BLaER1 treated with 17β-estradiol and CSF1 and Interleukin-3, amounts not matched to agents 10 nM and 100 nM (cell line): ENCODE measurements around the gene EEF1A2.
A peak's percentile ranks its signal among the peaks of the same experiment; 100 is the strongest.

Experiments
- H3K27ac ChIP-seq, 11 experiments: shearing (Covaris generic); formaldehyde crosslinking; 2 replicates each; pipeline ENCODE4 v1.8.1; 2022
- H3K27me3 ChIP-seq, 11 experiments: shearing (Covaris generic); formaldehyde crosslinking; 2 replicates each; pipeline ENCODE4 v1.8.1; 2022
- H3K36me3 ChIP-seq, 11 experiments: shearing (Covaris generic); formaldehyde crosslinking; 2 replicates each; pipeline ENCODE4 v1.8.1; 2022
- H3K4me1 ChIP-seq, 10 experiments: shearing (Covaris generic); formaldehyde crosslinking; 2 replicates each; pipeline ENCODE4 v1.8.1; 2022
- H3K4me2 ChIP-seq, 11 experiments: shearing (Covaris generic); formaldehyde crosslinking; 2 replicates each; pipeline ENCODE4 v1.8.1; 2022
- H3K4me3 ChIP-seq, 10 experiments: shearing (Covaris generic); formaldehyde crosslinking; 2 replicates each; pipeline ENCODE4 v1.8.1; 2022
- H3K9ac ChIP-seq, 11 experiments: shearing (Covaris generic); formaldehyde crosslinking; 2 replicates each; pipeline ENCODE4 v1.8.1; 2022
- H3K9me3 ChIP-seq, 11 experiments: shearing (Covaris generic); formaldehyde crosslinking; replicated peaks in 1 of 11; 2 replicates each; pipeline ENCODE4 v1.8.1; 2022
- H4K20me1 ChIP-seq, 11 experiments: shearing (Covaris generic); formaldehyde crosslinking; 2 replicates each; pipeline ENCODE4 v1.8.1; 2022
- Cebpa-rat ChIP-seq, 11 experiments: shearing (Covaris generic); IDR thresholded peaks; 2 replicates each; pipeline ENCODE4 v1.8.1; 2022

The EEF1A2 gene

DNA sequence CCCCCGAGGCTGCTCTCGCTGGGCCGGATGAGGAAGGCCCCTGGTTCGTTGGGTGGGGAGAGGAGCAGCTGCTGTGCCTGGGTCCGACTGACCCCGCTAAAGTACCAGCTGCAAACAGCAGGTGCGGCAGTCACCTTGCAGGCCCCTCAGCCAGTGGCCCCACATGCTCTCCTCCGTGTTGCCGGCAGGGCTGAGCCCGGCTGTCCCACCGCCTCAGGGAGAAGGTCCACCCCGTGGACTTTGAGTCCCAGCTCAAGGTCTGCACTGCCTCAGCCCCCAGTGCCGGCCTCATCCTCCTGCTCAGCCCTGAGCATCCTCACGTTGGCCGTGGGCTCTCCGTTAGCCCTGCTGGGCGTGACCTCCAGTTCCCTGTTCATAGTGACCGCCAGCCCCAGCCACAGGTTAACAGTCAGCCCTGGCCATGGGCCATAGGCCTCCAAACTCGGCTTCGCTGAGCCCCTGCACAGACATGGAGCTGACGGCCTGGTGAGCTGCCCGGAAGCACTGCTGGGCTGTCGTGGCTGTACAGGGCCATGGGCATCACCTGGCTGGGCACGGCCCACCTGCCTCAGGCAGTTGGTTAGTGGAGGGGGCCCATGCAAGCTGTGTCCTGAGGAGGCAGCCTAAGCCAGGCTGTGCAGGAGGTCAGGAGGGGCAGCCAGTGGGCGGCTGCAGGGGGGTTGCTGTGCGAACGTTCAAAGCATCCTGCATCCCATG lies 45.5 kb upstream of the EEF1A2 start:
- H3K4me2 ChIP-seq = no peak overlapping the region

DNA sequence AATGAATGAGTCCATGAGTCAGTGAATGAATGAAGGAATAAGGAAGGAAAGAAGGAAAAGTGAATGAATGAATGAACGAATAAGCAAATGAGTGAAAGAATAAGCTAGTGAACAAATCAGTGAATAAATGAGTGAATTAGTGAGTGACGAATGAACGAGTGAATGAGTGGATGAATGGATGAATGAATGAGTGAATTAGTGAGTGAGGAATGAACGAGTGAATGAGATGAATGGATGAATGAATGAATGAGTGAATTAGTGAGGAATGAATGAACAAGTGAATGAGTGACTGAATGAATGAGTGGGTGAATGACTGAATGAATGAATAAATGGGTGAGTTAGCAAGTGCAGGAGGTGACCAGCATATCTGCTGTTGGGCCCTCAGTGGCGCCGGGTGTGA lies 44.9 kb upstream of the EEF1A2 start:
- Histone ChIP-seq H3K36me3 (no peaks in the 10 kb centered on the region), H4K20me1 (peaks cover 0 to 92% (median 40%) of the 10 kb centered on the region in 11 experiments; a peak in 16 of 22 replicates), H3K4me1 (peaks cover 0 to 52% (median 44%) of the 10 kb centered on the region in 10 experiments; a peak in 16 of 20 replicates), H3K4me3 (no peak overlapping the region), H3K27ac (no peak overlapping the region), H3K27me3 (peaks cover 52 to 87% (median 71%) of the 10 kb centered on the region in 11 experiments), H3K9ac (no peak overlapping the region), H3K9me3 (no peaks in the 10 kb centered on the region), H3K4me2 (no peak overlapping the region)
- TF ChIP-seq Cebpa-rat (IDR thresholded peaks at IDR 0.05) = no peak

More for the DNA sequence above, 45.5 kb upstream of the EEF1A2 start:
- peaks cover 0 to 92% (median 41%) of the 10 kb centered on the region in 11 experiments; a peak in 16 of 22 replicates for H4K20me1 ChIP-seq
- H3K27ac ChIP-seq = no peak overlapping the region
- no peaks in the 10 kb centered on the region for H3K9me3 ChIP-seq
- H3K27me3 ChIP-seq = peaks cover 58 to 86% (median 69%) of the 10 kb centered on the region in 11 experiments
- no peaks in the 10 kb centered on the region for H3K36me3 ChIP-seq
- H3K4me3 ChIP-seq = no peak overlapping the region
- peaks cover 0 to 49% (median 39%) of the 10 kb centered on the region in 10 experiments; a peak in 16 of 20 replicates for H3K4me1 ChIP-seq
- no peak for TF ChIP-seq Cebpa-rat (IDR thresholded peaks at IDR 0.05)
- no peak overlapping the region for H3K9ac ChIP-seq

DNA sequence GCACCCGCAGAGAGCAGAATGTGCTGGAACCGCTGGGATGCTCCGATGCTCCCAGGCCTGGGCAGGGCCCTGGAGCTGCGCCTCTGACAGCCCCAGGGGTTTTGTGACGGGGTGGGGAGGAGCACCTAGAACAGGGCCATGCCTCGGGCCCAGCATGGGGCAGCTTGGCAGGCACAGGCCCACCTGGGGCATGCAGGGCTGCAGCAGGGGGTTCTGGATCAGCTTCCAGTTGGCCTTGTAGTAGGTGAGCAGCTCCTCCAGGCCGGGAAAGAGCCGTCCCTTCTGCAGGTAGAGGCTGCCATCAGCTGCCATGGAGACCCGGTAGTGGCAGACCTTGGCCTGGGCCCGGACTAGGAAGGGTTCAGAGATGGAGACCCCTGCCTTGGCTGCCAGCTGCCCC lies 44.2 kb upstream of the EEF1A2 start:
- Histone ChIP-seq H3K27me3 (peaks cover 46 to 82% (median 65%) of the 10 kb centered on the region in 11 experiments), H3K36me3 (no peaks in the 10 kb centered on the region), H3K9me3 (no peaks in the 10 kb centered on the region), H3K4me3 (no peak overlapping the region), H3K4me1 (peaks cover 0 to 50% (median 42%) of the 10 kb centered on the region in 10 experiments; a peak in 16 of 20 replicates), H3K9ac (no peak overlapping the region), H4K20me1 (peaks cover 0 to 86% (median 35%) of the 10 kb centered on the region in 11 experiments; a peak in 16 of 22 replicates), H3K27ac (no peak overlapping the region), H3K4me2 (peak overlapping the region in 8 of 11 experiments; percentile 13 to 54 (median 38); a peak in 10 of 22 replicates)
- no peak for TF ChIP-seq Cebpa-rat (IDR thresholded peaks at IDR 0.05)

DNA sequence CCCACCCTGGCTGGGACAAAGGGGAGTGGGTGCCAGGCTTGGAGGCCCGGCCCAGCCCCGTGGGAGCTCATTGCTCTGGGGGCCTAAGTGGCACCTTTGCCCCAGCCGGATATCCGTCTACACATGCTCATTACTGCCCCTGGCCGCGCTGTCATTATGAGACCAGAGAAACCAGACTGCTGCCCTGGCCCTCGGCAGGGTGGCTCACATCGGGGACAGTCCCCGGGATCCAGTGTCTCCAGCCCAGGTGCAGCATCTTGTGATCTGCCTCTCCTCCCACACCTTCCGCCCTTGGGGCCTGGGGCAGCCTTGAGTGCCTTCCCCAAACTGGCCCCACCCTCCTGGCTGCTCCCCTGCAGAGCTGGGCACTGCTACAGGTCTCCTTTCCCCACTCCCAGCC lies 43.8 kb upstream of the EEF1A2 start:
- H3K9ac ChIP-seq = no peak overlapping the region
- H3K27ac ChIP-seq = no peak overlapping the region
- H3K4me1 ChIP-seq = peaks cover 0 to 51% (median 42%) of the 10 kb centered on the region in 10 experiments; a peak in 16 of 20 replicates
- peaks cover 42 to 78% (median 61%) of the 10 kb centered on the region in 11 experiments for H3K27me3 ChIP-seq
- H3K4me3 ChIP-seq = no peak overlapping the region
- H3K9me3 ChIP-seq = no peaks in the 10 kb centered on the region
- H4K20me1 ChIP-seq = peaks cover 0 to 82% (median 31%) of the 10 kb centered on the region in 11 experiments; a peak in 15 of 22 replicates
- peak overlapping the region in 8 of 11 experiments; percentile 13 to 54 (median 38); a peak in 10 of 22 replicates for H3K4me2 ChIP-seq
- no peaks in the 10 kb centered on the region for H3K36me3 ChIP-seq
- TF ChIP-seq Cebpa-rat (IDR thresholded peaks at IDR 0.05) = no peak

DNA sequence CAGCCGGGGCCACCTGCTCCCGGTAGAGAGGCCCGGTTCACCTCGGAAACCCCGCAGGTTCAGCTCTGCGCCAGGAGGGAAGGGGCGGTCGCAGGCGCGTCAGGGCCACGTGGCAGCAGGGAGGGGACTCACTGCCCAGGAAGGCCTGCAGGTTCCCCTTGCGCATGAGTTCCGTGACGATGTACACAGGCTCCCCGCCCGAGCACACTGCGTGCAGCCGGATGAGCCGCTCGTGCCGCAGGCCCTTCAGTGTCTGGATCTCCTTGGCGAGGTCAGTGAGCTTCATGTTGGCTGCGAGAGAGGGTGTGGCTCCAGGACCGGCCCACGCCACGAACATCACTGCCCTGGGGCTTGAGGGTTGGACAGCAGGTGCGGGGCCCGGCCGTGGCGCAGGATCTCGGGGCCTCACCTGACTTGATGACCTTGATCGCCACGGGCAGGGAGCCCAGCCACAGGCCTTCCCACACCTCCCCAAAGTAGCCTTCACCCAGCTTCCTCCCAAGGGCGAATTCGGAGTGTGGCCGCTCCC lies 43.2 kb upstream of the EEF1A2 start:
- peaks cover 3 to 57% (median 48%) of the 10 kb centered on the region in 10 experiments; a peak in 19 of 20 replicates for H3K4me1 ChIP-seq
- H3K36me3 ChIP-seq = no peaks in the 10 kb centered on the region
- peaks cover 36 to 72% (median 55%) of the 10 kb centered on the region in 11 experiments for H3K27me3 ChIP-seq
- no peak for TF ChIP-seq Cebpa-rat (IDR thresholded peaks at IDR 0.05)
- no peak overlapping the region for H3K9ac ChIP-seq
- peaks cover 0 to 77% (median 27%) of the 10 kb centered on the region in 11 experiments; a peak in 15 of 22 replicates for H4K20me1 ChIP-seq
- H3K4me3 ChIP-seq = no peak overlapping the region
- peak overlapping the region in 4 of 11 experiments; percentile 29 to 54 (median 54); a peak in 2 of 22 replicates for H3K4me2 ChIP-seq
- H3K27ac ChIP-seq = no peak overlapping the region
- no peaks in the 10 kb centered on the region for H3K9me3 ChIP-seq

DNA sequence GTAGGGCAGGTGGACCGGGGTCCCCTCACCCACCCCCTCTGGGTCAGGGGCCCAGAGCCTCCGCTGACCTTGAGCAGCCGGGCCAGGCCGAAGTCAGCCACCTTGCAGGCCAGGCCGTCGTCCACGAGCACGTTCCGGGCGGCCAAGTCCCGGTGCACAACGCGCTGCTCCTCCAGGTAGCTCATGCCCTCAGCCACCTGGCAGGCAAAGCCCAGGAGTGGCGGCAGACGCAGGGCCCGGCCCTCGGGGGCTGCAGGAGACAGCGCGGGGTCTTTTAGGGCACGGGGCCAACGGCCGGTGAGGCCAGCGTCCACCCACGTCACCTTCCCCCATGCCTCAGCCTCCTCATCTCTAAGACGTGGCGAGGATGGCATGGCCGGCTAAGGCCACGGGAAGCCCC lies 42.5 kb upstream of the EEF1A2 start:
- peak overlapping the region in 1 of 11 experiments; percentile 50; a peak in 1 of 22 replicates for H3K4me2 ChIP-seq
- no peak for TF ChIP-seq Cebpa-rat (IDR thresholded peaks at IDR 0.05)
- peaks cover 10 to 64% (median 55%) of the 10 kb centered on the region in 10 experiments for H3K4me1 ChIP-seq
- H3K4me3 ChIP-seq = no peak overlapping the region
- H3K9ac ChIP-seq = no peak overlapping the region
- no peak overlapping the region for H3K27ac ChIP-seq
- no peaks in the 10 kb centered on the region for H3K36me3 ChIP-seq
- H3K9me3 ChIP-seq = no peaks in the 10 kb centered on the region
- H4K20me1 ChIP-seq = peaks cover 0 to 70% (median 26%) of the 10 kb centered on the region in 11 experiments; a peak in 13 of 22 replicates
- peaks cover 29 to 64% (median 48%) of the 10 kb centered on the region in 11 experiments for H3K27me3 ChIP-seq

DNA sequence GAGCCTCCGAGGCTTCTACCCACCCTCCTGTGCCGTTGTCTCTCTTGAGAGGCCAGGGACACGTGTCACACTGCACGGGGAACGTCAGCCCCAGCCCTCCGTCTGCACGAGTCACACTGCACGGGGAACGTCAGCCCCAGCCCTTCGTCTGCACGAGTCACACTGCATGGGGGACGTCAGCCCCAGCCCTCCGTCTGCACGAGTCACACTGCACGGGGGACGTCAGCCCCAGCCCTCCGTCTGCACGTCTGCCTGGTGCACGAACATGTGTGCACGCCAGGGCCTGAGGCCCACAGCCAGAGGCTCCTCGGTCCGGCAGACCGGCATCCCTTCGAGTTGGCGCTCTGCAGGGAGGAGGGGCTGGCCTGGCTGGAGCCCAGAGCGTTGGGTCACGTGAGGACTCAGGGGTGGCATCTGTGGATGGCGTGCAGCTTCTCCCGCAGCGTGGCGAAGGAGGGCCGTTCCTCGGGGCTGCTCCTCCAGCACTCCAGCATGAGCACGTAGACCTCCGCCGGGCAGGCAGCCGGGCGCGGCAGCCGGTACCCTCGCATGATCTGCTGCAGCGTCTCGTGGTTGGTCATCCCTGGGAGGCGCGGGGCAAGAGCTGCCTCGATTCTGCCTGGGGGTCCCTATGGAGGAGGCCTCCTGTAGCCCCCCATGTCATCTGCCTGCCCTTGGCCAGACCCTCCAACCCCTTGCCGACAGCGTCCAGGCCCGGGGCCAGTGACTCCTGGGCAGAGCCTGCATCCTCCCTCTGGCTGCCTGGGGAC lies 41.7 kb upstream of the EEF1A2 start:
- peaks cover 21 to 57% (median 40%) of the 10 kb centered on the region in 11 experiments for H3K27me3 ChIP-seq
- no peaks in the 10 kb centered on the region for H3K36me3 ChIP-seq
- no peaks in the 10 kb centered on the region for H3K9me3 ChIP-seq
- H3K4me3 ChIP-seq = no peak overlapping the region
- TF ChIP-seq Cebpa-rat (IDR thresholded peaks at IDR 0.05) = no peak
- H3K9ac ChIP-seq = no peak overlapping the region
- H3K27ac ChIP-seq = no peak overlapping the region
- peaks cover 0 to 62% (median 21%) of the 10 kb centered on the region in 11 experiments; a peak in 13 of 22 replicates for H4K20me1 ChIP-seq
- H3K4me1 ChIP-seq = peaks cover 13 to 64% (median 55%) of the 10 kb centered on the region in 10 experiments
- peak overlapping the region in 9 of 11 experiments; percentile 12 to 50 (median 47); a peak in 11 of 22 replicates for H3K4me2 ChIP-seq

DNA sequence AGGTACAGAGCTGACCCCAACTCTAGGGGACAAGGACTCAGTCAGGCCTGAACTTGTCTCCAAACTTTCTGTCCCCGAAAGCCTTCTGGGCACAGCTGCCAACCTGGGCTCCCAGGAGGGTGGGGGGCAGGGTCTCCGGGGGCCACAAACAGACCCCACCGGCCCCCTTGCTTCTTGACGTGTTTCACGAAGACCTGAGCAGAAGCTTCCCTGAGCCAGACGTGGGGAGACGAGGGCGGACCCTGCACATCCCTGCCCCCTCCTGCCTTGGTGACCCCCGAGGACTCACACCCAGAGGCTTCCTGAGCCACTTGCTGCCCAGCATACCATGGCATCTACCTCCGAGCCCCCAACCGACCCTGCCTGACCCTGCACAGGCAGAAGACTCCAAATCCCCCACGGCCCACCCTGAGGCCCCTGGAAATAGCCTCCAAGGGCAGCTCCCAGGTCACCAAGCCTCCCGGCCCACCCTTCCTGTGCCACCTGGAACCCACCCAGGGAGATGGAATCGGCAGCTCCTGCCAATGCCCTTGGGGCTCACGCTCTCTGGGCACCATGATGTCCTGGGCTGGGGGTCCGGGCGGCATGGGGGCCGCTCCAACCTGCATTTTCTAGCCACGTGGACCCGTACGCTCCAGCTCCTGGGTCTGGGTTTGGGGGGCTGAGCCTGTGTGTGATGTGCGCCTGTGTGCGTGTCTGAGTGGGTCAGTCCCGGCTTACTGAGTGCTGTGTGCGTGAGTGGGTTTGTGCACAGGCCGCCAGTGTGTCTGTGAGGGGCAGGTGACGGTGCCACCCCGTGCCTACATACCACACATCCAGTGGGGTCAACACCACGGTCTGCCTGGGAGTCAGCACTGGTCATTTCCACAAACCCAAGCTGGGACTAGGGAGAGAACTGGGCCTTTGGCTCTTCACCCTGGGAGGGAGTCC lies 40.8 kb upstream of the EEF1A2 start:
- Histone ChIP-seq H3K9ac (0 out of 22 replicates have a peak overlapping the region, but pooled peaks of 1 of the 11 experiments have one; percentile 4), H3K4me2 (peak overlapping the region in 9 of 11 experiments; percentile 15 to 50 (median 47); a peak in 14 of 22 replicates), H4K20me1 (peaks cover 0 to 59% (median 14%) of the 10 kb centered on the region in 11 experiments; a peak in 12 of 22 replicates), H3K4me1 (peaks cover 13 to 65% (median 59%) of the 10 kb centered on the region in 10 experiments), H3K36me3 (no peaks in the 10 kb centered on the region), H3K9me3 (no peaks in the 10 kb centered on the region), H3K27me3 (peaks cover 19 to 56% (median 38%) of the 10 kb centered on the region in 11 experiments), H3K27ac (no peak overlapping the region), H3K4me3 (no peak overlapping the region)
- no peak for TF ChIP-seq Cebpa-rat (IDR thresholded peaks at IDR 0.05)
